ENCODE data around the gene ST3GAL5.
"Not testable (repeated sequence)": the region's sequence is repeated elsewhere in the genome, so short reads cannot be mapped to it uniquely, and the experiment has no call there.

Gene ST3GAL5

DNA sequence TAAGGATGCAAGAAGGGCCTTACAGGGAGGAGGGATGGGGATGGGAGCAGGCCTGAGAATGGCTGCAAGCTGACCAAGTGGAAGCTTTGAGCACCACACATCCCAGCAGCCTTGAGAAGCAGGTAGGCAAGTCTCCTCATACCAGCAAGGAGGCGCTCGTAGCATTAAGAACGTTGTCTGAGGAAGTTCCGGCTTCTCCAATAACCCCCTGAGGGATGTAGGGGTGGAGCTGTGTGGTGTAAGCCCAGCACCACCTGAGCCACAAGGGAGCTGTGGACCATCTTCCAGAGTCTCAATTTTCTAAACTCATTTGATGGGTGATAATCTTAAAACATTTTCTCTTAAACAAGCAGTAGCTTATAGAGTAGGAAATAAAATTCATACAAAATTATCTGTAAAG is 50.6 kb downstream of the ST3GAL5 start:
- no peak for DNase-seq (ENCODE audit: low read depth, low spot score)

DNA sequence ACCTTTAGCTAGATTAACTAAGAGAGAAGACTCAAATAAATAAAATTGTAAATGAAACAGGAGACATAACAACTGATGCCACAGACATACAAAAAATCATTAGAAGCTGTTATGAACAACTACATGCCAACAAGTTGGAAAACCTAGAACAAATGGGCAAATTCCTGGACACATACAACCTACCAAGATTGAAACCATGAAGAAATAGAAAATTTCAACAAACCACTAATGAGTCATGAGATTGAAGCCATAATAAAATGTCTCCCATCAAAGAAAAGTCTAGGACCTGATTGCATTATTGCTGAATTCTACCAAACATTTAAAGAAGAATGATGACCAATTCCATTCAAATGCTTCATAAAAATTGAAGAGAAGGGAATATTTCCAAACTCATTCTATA is 54.3 kb downstream of the ST3GAL5 start:
- no peak for DNase-seq (ENCODE audit: low read depth, low spot score)

DNA sequence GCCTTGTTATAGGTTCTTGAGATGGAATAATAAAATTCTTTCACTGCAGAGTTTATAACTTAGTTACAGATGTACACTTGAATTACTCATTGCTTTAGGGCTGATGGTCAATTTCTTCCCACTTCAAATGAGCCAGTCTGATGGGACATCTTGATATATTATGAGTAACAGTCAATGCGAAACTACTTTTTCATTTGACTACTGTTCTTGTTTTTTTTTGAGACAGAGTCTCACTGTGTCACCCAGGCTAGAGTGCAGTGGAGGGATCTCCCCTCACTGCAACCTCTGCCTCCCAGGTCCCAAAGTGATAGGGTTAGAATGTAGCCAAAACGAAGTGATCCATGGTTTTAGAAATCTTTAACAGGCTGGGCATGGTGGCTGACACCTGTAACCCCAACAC is 57.1 kb downstream of the ST3GAL5 start:
- DNase-seq (ENCODE audit: low read depth, low spot score), result no peak

DNA sequence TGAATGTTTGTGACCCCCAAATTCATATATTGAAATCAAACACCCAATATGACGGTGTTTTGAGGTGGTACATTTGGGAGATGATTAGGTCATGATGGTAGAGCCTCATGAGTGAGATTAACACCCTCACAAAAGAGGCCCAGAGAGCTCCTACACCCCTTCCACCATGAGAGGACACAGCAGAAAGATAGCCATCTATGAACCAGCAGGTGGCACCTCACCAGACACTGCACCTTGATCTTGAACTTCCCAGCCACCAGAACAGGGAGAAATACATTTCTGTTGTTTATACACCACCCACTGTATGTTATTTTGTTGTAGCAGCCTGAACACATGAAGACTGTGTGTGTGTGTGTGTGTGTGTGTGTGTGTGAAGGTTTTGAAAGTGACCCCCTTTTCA is 58.1 kb downstream of the ST3GAL5 start:
- DNase-seq (ENCODE audit: low read depth, low spot score), result no peak

DNA sequence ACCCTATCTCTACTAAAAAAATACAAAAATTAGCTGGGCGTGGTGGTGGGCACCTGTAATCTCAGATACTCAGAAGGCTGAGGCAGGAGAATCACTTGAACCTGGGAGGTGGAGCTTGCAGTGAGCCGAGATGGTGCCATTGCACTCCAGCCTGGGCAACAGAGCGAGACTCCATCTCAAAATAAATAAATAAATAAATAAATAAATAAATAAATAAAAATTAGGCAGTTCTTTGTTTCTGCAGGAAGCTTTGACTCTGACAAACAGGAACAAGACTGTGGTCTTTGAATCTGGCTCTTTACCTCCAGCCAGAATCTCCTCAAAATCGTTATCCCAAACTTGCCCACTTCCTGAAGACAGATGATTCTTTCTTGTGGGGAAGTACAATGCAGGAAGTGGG is 59.4 kb downstream of the ST3GAL5 start:
- DNase-seq (ENCODE audit: low read depth, low spot score), result not testable (repeated sequence)

DNA sequence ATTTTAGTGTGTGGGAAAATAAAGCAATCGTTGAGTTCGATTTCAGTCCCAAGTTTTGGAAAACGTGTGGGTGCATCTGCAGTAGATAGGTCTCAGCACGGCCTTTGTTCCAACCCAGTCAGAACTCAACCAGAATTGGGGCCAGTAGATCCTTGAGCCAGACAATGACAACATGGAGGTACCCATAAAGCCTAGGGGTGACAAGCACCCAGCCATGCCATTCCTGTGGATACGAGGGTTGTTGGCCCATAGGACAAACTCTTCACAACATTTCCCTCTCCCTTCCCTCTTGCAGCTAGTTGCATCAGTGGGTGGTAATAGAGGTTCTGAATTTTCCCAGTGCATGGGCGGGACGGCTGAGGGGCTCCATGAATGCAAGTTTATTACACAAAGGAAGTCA is 60.1 kb downstream of the ST3GAL5 start:
- DNase-seq (ENCODE audit: low read depth, low spot score), result no peak

DNA sequence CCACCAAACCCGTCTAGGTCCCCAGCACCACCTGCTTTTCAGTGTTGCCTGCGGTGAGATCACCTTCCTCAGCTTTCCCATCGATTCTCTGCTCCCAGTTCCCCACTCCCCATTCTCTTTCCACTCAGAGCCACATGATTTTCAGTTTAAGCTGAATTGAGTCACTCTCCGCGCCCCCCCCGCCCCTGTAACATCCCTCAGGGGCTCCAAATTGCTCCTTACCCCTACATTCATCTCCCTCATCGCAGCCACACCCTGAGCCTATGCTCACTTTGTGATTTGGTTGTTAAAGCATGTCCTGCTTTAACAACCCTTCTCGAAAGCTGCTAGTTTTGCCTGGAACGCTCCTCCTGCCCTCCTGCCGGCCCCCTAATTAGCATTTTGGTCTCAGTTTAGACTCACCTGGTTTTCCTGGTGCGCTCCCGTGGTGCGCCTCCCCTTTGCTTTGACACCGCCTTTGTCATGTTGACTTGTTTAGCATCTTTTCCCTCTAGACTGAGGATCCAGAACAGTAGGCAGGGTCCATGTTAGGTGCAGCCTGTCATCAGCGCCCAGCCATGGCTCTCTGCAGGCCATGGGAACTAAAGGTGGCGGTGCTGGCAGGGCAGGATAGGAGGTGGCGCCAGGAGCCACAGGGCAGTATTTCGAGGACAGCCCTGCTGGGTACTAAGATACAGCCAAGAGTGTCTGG is 60.8 kb downstream of the ST3GAL5 start:
- DNase-seq (ENCODE audit: low read depth, low spot score), result no peak

DNA sequence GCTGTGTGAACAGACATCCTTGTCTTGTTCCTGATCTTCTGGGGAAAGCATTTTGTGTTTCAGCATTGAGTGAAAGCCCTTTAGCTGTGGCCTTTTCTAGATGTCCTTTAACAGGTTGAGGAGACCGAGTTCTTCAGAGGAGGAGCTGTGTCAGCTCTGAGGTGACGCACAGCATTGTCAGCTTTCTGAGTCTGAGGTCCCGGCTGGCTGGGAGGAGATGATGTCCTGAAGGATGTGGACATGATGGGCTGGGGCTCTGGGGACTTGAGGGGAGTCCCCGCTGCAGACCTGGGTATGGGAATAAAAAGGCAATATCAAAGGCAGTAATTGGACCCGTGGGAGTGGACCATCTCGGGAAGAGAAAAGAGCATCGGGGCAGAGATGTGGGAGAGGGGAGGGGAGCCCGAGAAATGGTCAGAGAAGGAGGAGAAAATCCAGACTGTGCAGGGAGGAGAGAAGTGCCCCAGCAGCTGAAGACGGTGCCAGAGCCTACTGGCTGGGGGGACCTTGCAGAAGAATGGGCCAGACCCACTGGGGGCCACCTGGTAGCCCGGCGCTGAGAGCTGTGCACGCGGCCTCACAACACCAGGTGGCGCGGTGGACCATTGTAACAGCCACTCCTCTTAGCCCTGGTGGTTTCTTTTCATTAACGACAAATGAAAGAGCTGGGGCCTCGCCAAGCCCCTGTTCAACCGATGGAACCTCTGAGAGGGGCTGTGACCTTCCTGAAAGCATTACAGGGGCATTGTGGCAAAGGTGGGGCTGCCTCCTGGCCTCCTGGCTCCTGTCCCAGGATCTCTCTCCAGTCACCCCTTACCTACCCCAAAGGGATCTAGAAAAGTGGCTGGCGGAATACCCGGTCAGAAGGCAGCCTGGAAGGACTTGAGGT is 61.6 kb downstream of the ST3GAL5 start:
- DNase-seq (ENCODE audit: low read depth, low spot score), result peak; percentile 70

DNA sequence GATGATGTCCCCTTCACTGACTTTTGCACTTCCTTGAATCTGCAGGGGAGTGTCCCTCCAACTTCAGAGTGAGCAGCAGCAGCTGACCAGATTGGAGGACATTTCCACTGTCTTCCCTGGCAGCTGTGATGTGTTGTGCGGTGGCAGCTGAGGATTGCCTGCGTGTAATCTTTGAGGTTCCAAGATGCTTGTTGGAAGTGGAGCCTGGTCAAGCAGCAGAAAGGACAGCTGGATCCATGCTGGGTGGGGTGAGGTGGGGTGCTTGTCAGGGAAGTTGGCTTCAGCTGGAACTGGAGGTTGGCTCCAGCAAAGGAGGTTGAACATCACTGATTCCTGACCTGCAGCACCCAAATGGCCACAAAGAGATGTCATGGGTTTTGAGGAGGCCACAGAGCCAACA is 64.8 kb downstream of the ST3GAL5 start:
- DNase-seq (ENCODE audit: low read depth, low spot score), result no peak

DNA sequence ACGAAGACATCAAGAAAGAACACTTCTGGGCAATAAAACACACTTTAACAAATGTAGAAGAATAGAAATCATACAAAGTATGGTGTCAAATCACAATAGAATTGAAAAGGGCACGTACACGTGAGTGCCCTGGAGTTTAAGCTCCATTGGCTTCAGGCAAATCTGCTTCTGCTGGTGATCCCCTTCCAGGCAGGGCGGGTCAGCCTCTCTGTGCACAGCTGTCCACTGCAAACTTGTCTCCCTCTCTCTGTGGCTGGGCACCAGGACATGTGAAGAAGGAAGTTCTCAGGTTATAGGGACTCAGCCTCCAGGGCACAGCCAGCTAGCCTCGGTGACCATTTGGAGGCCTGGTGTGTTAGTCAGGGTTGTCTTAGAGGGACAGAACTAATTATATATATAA is 66.0 kb downstream of the ST3GAL5 start:
- DNase-seq (ENCODE audit: low read depth, low spot score), result no peak

DNA sequence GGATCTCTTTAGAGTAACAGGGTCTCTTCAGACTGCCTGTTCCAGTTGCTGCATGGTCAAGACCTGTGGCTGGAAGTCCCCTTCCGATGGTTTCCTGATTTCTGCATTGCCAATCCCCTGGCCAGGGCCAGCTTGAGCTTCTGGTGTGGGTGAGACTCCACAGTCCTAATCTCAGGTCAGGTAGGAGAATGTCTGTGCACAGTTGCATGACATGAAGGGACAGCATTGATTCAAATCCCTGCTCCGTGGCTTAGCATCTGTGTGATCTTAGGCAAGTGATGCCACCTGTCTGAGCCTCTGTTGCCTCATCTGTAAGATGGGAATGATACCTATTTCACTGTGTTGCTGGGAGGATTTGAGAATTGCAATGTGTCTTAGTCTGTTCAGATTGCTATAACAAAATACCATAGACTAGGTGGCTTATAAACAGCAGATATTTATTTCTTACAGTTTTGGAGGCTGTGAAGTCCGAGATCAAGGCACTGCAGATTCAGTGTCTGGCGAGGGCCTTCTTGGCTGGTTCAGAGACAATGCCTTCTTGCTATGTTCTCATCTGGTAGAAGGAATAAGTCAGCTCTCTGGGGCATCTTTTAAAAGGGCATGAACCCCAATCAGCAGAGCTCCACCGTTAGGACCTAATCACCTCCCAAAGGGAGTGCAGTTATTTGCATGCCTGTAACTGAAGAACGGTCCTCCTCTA is 68.8 kb downstream of the ST3GAL5 start:
- DNase-seq (ENCODE audit: low read depth, low spot score), result no peak

DNA sequence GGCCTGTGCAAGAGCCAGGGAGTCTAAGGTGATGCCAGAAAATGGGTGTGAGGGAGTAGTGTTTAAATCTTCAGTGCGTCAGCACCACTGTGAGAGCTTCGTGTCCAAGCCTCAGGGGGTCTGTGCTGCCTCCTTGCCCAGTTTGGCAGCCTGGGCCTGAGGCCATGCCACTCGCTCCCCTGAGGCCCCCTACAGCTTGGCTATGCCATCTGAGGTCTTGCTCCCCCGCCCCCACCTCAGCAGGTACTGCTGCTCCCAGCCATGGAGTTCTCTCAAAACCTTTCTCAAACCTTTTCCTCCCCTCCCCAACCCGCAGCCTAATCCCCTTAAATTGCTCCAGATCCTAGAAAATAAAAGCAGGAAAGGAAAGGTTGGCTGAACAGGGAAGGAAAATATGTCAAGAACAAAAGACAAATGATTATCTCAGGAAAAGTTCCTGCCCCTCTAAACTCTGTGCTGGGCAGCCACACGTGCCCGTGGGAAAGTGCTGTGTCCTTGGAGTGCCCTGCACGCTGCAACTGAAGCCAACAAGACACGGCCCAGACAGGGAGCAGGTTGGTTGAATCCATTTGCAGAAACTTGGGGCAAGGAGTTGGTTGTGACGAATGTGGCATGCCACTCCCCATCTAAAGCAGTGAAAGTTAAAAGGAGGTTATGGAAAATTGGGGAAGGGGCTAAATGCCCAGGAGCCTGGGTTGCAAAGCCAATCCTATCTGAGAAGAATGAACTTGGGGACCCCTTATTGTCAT is 73.8 kb downstream of the ST3GAL5 start:
- no peak for DNase-seq (ENCODE audit: low read depth, low spot score)

DNA sequence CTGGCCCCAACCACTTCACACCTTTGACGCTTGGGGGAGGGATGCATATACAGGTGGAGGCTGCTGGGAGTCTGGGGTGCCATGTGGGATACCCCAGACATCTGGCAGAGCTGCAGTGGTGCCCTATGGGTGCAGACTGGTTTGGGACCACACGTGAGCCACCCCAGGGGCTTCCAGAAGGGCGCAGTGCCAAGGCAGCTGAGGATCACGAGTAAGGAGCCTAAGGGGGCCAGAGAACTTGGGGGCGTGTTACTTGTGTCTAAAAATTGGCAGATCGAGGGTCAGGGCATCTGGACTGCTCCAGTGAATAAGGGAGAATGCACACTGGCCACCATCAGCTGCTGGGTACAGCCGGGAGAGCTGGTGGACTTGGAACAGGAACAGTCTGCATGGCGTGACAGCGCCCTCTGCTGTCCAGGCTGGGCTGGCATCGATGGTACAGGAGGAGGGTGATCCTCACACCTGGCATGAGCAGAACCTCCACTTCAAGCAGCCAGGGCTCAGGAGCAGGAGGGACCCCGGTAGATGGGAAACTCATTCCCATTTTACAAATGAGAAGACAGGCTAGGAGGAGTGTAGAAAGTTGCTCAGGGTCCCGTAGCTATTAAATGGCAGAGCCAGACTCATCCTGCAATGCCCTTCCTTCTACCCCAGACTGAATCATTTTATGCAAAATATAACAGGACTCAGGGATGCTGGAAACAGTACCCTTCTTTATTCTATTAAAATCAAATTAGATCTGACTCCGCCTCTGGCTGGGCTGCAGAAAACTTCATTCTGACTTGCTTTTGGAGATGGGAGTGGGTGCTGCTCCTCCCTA is 74.6 kb downstream of the ST3GAL5 start:
- DNase-seq (ENCODE audit: low read depth, low spot score), result peak; percentile 61

DNA sequence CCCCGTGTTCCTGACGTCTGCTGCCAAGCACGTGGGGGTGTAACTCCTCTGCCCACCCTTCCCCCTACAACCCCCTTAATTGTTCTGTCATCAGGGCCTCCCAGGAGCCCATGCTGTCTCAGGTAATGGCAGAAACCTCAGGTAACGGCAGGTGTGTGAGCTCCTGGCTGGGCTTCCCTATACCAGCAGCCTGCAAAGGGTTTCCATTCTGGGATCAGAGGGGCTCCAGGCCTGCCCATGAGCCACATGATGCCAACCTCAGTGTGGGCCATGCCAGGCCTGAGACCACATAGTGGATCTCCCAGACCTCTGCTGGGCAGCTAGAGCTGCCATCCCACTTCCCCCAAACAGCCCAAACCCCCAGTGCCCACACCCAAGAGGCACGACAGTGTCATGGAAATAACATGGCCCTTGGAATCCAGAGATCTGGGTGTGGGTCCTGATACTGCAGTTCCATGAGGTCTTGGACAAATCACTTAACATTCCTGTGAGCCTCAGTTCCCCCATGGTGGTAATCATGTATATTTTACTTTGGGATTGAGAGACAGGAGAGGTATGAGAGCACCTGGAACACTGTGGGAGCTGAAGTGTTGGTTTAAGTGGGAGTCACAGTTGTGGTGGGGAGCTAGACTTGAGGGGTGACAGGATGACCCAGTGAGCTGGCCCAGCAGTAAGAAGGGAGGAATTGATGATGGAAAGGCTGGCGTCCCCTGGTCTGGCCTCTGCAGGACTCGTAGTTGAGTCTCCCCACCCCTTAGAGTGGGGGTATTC is 75.4 kb downstream of the ST3GAL5 start:
- no peak for DNase-seq (ENCODE audit: low read depth, low spot score)

DNA sequence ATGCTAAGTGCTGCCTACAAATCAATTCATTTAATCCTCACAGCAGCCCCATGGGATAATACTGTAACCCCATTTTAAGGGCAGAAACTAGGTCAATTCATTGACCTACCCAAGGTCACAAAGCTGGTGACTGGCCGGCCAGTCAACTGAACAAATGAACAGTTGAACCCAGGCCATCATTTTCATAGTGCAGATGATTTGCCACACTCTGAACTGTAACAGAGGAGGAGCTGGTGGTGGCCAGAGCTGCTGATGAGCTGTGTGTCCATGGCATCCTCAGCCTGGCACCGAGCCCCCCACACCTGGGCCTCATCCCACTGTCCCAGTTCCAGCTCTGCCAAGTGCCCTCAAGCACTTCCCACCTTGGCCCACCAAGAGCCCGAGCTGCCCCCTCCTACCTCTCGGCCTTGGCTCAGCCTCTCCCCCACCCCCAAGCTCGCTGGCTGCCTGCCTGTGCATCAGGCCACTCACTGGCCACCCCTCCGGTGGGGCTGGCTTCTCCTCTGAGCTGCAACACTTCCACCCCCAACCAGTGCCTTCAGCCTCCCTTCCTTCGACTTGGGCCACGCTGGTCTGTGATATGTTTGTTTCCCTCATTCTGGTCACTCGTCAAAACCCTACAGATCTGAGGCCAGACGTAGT is 76.6 kb downstream of the ST3GAL5 start:
- no peak for DNase-seq (ENCODE audit: low read depth, low spot score)

DNA sequence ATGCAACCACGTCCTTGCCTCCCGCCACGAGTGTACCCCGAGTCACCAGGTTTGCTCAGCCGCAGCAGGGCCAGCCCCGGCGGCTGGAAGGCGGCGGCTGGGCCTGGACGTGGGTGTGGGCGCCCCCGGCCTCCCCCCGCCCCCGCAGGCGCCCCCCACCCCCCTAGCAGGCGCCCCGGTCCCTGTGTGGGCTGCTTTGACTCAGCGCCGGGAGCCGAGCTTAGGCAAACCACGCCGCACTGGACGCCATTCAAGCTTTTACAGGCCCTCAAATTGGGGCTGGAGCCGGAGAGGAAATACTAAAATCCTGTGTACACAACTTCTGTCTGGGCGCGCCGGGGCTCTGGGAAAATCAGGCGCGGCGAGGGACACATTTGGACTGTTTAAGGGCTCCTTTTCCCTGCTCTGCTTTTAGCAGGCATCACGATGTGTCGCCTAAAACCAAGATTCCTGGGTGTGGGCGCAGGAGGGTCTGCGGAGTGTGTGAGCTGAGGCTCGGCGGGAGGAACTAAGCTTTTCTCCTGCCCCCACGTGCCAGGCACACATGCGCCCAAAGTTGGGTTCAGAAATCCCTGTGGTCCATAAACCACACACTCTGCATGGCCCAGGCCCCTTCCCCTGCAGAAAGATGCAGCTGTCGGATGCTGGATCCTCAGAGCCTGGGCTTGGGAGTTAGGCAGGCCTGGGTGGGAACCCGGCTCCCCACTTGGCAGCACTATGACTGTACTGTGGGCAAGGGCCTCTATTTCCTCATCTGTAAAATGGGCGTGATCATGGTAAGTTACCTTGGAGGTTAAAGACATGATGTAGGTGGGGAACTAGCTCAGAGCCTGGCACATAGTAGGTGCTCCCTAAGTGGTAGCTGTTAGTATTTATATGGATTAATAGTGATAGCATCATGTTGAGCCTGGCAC is 77.4 kb downstream of the ST3GAL5 start:
- no peak for DNase-seq (ENCODE audit: low read depth, low spot score)

DNA sequence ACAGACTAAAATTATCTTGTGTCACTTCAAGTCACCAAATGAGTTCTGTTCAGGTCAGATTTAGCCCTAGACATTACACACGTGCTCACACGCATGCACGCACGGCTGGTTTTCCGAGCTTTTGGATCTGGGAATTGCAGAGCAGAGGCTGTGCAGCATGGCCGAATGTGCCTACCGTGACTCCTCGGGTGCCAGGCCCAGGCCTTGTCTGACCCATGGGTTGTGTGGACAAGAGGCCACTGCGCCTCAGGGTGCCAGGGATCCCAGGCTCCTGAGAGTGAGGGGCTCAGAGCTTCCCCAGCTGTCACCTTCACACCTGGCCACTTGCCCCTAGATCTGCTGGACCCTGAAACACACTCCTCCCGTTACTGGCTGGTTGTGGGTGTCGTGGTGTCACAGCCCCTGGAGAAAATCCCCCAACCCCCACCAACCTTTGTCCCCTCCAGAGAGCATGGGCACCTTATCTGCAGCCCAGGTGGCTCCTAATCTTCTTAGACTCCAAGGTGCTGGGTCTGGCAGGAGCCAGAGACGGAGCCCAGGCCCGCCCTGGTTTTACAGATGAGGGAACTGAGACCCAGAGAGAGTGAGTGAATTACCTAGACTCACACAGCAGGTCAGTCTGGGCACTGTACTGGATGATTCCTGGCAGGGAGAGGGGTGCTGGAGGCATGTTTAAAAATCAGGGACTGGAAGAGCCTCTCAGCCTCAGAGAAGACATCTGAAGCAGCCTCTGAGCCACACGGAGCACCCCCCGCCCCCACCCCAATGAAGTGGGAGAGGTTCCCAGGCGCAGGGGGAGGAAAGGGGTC is 78.2 kb downstream of the ST3GAL5 start:
- no peak for DNase-seq (ENCODE audit: low read depth, low spot score)

DNA sequence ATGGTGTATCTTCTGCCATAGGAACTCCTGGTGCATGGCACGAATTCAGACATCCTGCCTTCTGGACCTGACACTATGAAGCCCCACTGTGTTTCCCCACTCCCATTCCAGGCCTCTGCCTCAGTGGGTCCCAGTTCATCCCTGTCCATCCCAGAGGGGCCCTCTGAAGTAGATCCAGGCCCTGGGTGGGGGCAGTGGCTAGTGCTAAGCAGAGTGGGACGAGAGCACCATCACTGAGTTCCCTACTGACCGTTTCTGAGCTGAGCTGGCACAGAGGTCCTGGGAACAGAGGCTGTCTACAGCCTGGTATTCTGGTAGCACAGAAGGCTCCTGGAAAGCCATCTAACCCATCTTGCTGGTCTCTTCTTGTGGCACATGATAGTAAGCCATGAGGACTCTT is 81.0 kb downstream of the ST3GAL5 start:
- no peak for DNase-seq (ENCODE audit: low read depth, low spot score)

Measured in activated naive CD8-positive, alpha-beta T cell treated with anti-CD3 and anti-CD28 coated beads, Interleukin-2, amount 50 U/mL, for 16 hours (primary cell).